HUES48 (cell line): ENCODE results near the gene CTDP1.

Source experiments
- H3K27ac ChIP-seq: one replicate; pipeline ENCODE4 v1.7.0; 2013; ENCODE audit warnings: low read depth, low read length, inconsistent platforms
- H3K27me3 ChIP-seq: 2 replicates; pipeline ENCODE4 v1.6.1; 2013; ENCODE audit warnings: mild to moderate bottlenecking, low read length; ENCODE audit not compliant: control insufficient read depth, insufficient read depth
- H3K36me3 ChIP-seq: 2 replicates; pipeline ENCODE4 v1.6.1; 2013; ENCODE audit warnings: low read length; ENCODE audit not compliant: control insufficient read depth, insufficient read depth
- H3K4me1 ChIP-seq: 2 replicates; pipeline ENCODE4 v1.6.1; 2013; ENCODE audit warnings: mild to moderate bottlenecking, low read length; ENCODE audit not compliant: control insufficient read depth, insufficient read depth
- H3K4me3 ChIP-seq: 2 replicates; pipeline ENCODE4 v1.5.1; 2013; ENCODE audit warnings: mild to moderate bottlenecking, low read depth, low read length
- H3K9ac ChIP-seq: 2 replicates; pipeline ENCODE4 v1.6.1; 2013; ENCODE audit warnings: mild to moderate bottlenecking, low read depth, low read length, moderate library complexity
- H3K9me3 ChIP-seq: 2 replicates; pipeline ENCODE4 v1.6.1; 2013; ENCODE audit warnings: low read length; ENCODE audit not compliant: control insufficient read depth, insufficient read depth

CTDP1 gene

DNA sequence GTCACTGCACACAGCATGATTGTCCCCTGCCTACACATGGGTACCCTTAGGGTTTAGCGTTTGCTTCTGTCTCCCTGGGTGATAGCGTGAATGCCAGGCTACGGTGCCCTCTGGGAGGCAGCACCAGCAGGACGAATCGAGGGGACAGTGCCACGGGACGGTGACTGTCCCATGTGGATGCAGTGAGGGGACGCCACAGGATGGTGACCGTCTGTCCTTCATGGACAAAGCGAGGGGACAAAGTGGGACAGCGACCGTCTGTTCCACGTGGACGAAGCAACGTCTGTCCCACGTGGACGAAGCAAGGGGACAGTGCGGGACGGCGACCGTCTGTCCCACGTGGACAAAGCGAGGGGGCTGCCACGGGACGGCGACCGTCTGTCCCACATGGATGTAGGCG, 25.7 kb downstream of the CTDP1 start:
- Histone ChIP-seq H3K9ac (no peak overlapping the region), H3K4me3 (no peak overlapping the region)

DNA sequence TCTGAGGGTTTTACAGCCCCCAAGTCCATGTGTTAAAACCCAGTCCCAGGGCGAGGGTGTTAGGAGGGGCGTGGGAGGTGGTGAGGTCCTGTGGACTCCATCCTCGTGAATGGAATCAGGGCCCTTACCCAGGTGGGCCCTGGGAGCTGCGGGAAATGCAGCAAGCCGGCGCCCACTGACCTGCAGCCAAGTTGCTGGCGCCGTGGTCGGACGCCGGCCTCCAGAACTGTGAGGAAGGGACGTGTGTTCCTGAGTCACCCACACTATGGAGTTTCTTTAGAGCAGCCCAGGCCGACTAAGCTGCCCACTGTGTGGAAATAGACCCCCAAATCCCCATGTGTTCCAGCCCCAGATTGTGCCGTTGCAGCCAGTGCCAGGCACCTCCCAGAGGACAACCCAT, 26.4 kb downstream of the CTDP1 start:
- H3K36me3 ChIP-seq, result peaks cover 53% of the 10 kb centered on the region
- H3K27me3 ChIP-seq, result no peaks in the 10 kb centered on the region

More for the DNA sequence above, 25.7 kb downstream of the CTDP1 start:
- Histone ChIP-seq H3K27me3 (no peaks in the 10 kb centered on the region), H3K27ac (no peak overlapping the region), H3K4me1 (no peaks in the 10 kb centered on the region), H3K36me3 (peaks cover 58% of the 10 kb centered on the region), H3K9me3 (no peaks in the 10 kb centered on the region)

DNA sequence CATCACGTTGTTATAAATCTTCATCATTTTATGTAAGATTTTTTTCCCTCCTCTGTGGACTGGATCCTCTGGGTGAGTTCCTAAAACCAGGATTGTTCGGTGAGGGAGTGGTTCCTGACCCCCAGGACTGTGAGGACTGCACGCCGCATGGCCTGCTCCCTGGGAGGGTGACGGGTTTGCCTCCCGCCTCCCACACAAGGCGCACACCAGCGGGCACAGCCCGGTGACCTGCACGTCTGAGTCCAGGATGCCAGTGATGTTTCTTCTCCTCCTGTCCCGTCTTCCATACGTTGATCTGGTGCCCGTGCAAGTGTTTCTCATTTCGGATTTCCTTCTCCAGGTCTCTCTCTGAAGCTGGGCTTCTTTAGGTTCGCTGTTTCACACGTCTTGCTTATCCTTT, 27.1 kb downstream of the CTDP1 start:
- Histone ChIP-seq H3K9ac (no peak overlapping the region), H3K9me3 (no peaks in the 10 kb centered on the region), H3K27me3 (no peaks in the 10 kb centered on the region), H3K27ac (no peak overlapping the region), H3K4me1 (no peaks in the 10 kb centered on the region), H3K4me3 (no peak overlapping the region), H3K36me3 (peaks cover 57% of the 10 kb centered on the region)

More for the DNA sequence above, 26.4 kb downstream of the CTDP1 start:
- H3K4me3 ChIP-seq, result no peak overlapping the region
- no peak overlapping the region for H3K9ac ChIP-seq
- H3K9me3 ChIP-seq, result no peaks in the 10 kb centered on the region
- H3K27ac ChIP-seq, result no peak overlapping the region
- no peaks in the 10 kb centered on the region for H3K4me1 ChIP-seq

DNA sequence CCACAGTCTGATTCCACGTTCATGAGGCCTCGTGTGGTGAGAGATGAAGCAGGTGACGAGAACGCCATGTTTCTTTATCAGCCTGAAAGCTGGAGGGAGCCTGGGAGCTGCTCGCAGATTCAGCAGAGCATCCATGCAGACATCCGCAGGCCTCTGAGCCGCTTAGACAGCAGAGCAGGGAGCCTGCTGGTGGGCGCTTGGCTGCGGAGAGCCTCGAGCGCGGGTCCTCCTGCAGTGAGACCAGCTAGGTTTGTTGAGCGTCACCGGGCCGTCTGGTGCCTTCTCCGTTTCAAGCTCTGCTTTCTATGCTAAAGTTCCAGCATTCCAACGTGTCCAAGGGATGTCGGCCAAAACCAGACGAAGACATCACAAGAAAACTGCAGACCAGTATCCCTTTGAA, 27.6 kb downstream of the CTDP1 start:
- Histone ChIP-seq H3K36me3 (peaks cover 62% of the 10 kb centered on the region), H3K27me3 (no peaks in the 10 kb centered on the region), H3K4me1 (no peaks in the 10 kb centered on the region), H3K27ac (no peak overlapping the region), H3K4me3 (no peak overlapping the region), H3K9me3 (no peaks in the 10 kb centered on the region), H3K9ac (no peak overlapping the region)

DNA sequence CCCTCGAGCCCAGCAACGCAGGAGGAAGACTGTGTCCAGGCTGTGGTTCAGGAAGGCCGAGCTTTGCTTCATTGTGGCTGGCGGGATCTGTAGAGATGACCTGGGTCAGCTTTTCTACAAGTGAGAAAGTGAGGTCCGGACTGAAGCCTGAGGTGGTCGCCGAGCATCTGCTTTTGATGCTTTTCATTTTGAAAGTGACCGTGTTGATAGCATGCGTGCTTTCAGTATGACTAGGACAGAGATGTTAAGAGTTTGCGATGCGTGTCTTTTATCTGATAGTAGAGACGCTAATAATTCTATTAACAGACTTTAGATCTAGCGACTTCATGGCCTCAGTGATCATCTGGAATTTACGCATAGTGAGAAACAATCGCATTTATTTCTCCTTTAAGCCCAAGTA, 28.1 kb downstream of the CTDP1 start:
- no peak overlapping the region for H3K9ac ChIP-seq
- no peaks in the 10 kb centered on the region for H3K27me3 ChIP-seq
- no peak overlapping the region for H3K27ac ChIP-seq
- H3K4me3 ChIP-seq, result no peak overlapping the region
- peaks cover 67% of the 10 kb centered on the region for H3K36me3 ChIP-seq
- no peaks in the 10 kb centered on the region for H3K9me3 ChIP-seq
- H3K4me1 ChIP-seq, result no peaks in the 10 kb centered on the region

DNA sequence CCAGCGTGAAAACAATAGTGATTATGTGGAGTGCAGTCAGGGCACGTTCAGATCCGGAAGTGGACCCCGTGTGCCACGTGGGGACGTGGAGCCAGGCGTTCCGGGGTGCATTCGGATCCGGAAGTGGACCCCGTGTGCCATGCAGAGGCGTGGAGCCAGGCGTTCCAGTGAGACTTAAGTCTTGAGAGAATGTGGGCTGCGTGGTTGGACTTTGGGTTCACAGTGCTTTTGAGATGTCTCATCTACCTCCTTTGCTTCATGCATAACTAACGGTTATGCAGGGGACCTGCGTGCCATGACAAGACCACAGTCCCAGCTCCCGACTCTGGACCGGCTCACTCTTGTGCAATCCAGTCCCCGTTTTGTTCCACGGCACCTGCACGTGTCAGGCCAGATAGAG, 28.8 kb downstream of the CTDP1 start:
- Histone ChIP-seq H3K27ac (no peak overlapping the region), H3K9ac (no peak overlapping the region), H3K27me3 (no peaks in the 10 kb centered on the region), H3K36me3 (peaks cover 74% of the 10 kb centered on the region), H3K9me3 (no peaks in the 10 kb centered on the region), H3K4me1 (no peaks in the 10 kb centered on the region), H3K4me3 (no peak overlapping the region)

DNA sequence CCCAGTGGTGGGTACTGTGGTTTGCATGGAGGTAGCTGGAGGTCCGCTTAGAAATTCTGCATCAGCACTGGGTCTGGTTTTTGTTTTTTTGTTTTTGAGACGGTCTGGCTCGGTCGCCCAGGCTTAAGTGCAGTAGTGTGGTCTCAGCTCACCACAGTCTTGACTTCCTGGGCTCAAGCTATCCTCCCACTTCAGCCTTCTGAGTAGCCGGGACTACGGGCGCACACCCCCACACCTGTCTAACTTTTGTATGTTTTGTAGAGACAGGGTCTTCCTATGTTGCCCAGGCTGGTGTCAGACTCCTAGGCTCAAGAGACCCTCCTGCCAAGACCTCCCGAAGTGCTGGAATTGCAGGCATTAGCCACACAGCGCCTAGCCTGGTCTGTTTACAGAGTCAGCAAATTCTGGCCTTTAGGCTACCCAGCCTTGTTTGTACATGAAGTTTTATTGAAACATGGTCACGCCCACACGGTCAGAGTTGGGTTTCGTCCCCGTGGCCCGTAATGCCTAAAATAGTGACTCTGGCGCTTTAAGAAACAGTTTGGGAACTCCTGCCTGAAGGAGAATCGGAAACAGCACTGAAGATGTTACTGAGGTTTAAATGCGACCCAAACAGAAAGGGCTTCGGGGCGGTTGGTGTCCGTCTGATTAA, 32.7 kb downstream of the CTDP1 start:
- Histone ChIP-seq H3K36me3 (peaks cover 71% of the 10 kb centered on the region), H3K9ac (no peak overlapping the region), H3K27me3 (no peaks in the 10 kb centered on the region), H3K4me3 (no peak overlapping the region), H3K4me1 (no peaks in the 10 kb centered on the region), H3K9me3 (no peaks in the 10 kb centered on the region), H3K27ac (no peak overlapping the region)

DNA sequence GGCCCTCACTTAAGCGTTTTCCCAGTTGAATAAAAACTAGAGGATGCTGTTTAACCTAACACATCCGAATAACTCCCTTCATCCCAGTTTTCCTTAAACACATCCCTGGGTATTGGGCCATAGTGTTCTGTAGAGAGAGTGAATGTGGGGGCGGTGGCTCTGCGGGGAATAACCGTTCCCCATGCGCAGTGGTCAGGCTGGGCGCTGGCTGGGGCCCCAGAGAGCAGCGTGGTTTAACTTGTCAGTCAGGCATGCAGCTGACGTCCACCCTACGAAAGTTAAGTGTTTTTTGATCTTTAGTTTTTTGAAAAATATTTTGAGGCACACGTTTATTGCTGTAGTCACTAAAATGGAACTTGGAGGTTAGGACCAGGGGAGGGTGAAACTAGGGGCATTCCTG, 33.7 kb downstream of the CTDP1 start:
- Histone ChIP-seq H3K4me3 (no peak overlapping the region), H3K9ac (no peak overlapping the region), H3K36me3 (peaks cover 73% of the 10 kb centered on the region), H3K9me3 (no peaks in the 10 kb centered on the region), H3K27ac (no peak overlapping the region), H3K4me1 (no peaks in the 10 kb centered on the region), H3K27me3 (no peaks in the 10 kb centered on the region)

DNA sequence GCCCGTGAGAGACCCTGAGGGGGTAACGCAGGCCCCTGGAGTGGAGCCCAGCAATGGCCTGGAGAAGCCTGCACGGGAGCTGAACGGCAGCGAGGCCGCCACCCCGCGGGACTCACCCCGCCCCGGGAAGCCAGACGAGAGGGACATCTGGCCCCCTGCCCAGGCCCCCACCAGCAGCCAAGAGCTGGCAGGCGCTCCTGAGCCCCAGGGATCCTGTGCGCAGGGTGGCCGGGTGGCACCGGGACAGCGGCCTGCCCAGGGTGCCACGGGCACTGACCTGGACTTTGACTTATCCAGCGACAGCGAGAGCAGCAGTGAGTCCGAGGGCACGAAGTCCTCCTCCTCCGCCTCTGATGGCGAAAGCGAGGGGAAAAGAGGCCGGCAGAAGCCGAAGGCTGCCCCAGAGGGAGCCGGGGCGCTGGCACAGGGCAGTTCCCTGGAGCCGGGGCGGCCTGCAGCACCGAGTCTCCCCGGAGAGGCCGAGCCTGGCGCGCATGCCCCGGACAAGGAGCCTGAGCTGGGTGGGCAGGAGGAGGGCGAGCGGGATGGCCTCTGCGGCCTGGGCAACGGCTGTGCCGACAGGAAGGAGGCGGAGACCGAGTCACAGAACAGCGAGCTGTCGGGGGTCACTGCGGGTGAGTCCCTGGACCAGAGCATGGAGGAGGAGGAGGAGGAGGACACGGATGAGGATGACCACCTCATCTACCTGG, 35.1 kb downstream of the CTDP1 start:
- no peaks in the 10 kb centered on the region for H3K9me3 ChIP-seq
- H3K9ac ChIP-seq, result no peak overlapping the region
- no peaks in the 10 kb centered on the region for H3K4me1 ChIP-seq
- H3K27ac ChIP-seq, result no peak overlapping the region
- H3K36me3 ChIP-seq, result peaks cover 78% of the 10 kb centered on the region
- H3K27me3 ChIP-seq, result no peaks in the 10 kb centered on the region
- H3K4me3 ChIP-seq, result no peak overlapping the region

DNA sequence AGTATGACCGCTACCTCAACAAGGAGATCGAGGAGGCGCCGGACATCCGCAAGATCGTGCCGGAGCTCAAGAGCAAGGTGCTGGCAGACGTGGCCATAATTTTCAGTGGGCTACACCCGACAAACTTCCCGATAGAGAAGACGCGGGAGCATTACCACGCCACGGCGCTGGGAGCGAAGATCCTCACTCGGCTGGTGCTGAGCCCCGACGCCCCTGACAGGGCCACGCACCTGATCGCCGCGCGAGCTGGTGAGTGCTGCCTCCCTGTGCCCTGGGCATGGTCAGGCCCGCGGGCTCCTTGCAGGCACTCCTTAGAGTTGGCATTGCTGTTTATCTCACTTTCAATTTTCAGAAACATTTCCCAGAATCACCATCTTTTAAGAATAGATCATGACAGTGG, 35.7 kb downstream of the CTDP1 start:
- Histone ChIP-seq H3K27me3 (no peaks in the 10 kb centered on the region), H3K4me1 (no peaks in the 10 kb centered on the region), H3K36me3 (peaks cover 80% of the 10 kb centered on the region), H3K4me3 (no peak overlapping the region), H3K27ac (no peak overlapping the region), H3K9ac (no peak overlapping the region), H3K9me3 (no peaks in the 10 kb centered on the region)

DNA sequence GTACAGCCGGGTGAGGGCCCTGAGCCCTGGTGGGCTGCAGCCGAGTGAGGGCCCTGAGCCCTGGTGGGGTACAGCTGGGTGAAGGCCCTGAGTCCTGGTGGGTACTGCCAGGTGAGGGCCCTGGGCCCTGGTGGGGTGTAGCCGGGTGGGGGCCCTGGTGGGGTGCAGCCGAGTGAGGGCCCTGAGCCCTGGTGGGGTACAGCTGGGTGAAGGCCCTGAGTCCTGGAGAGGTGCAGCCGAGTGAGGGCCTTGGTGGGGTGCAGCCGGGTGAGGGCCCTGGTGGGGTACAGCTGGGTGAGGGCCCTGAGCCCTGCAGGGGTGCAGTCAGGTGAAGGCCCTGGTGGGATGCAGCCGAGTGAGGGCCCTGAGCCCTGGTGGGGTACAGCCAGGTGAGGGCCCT, 37.5 kb downstream of the CTDP1 start:
- H3K36me3 ChIP-seq, result peaks cover 85% of the 10 kb centered on the region
- no peak overlapping the region for H3K9ac ChIP-seq
- H3K9me3 ChIP-seq, result no peaks in the 10 kb centered on the region
- no peak overlapping the region for H3K27ac ChIP-seq
- no peaks in the 10 kb centered on the region for H3K4me1 ChIP-seq
- H3K4me3 ChIP-seq, result no peak overlapping the region
- H3K27me3 ChIP-seq, result no peaks in the 10 kb centered on the region
